RWPE1 (cell line): Measurements from ENCODE around the gene WDR5B.
A peak's percentile ranks its signal among the peaks of the same experiment; 100 is the strongest.
"Not testable (repeated sequence)": the region's sequence is repeated elsewhere in the genome, so short reads cannot be mapped to it uniquely, and the experiment has no call there.

Source experiments
- CTCF ChIA-PET: fragments of 350-600 bp; sonication (Branson Sonifier 250); formaldehyde crosslinking; extraction: SDS; loops from one replicate; lab custom pipeline; 2021; lab: Yijun Ruan, JAX
- POLR2A ChIA-PET: fragments of 400-600 bp; formaldehyde crosslinking; extraction: SDS; loops from one replicate; lab custom pipeline; 2020; ENCODE audit warnings: antibody characterized with exemption; ENCODE audit not compliant: low non-redundant PET; lab: Yijun Ruan, JAX
- DNase-seq: peaks from one replicate; pipeline ENCODE4 v3.0.0; 2012; ENCODE audit warnings: low spot score
- H3K27ac ChIP-seq: fragments of 450-650 bp; 2 replicates; pipeline ENCODE4 v1.5.1; 2017
- CTCF ChIP-seq: fragments of 450-650 bp; conservative IDR thresholded peaks from 2 replicates; pipeline ENCODE4 v1.5.1; 2017; ENCODE audit warnings: low read depth, mild to moderate bottlenecking

WDR5B gene

GRCh38 chr3:122366379-122366749, 49.5 kb downstream of the WDR5B start:
- H3K27ac ChIP-seq: no peak overlapping the region
- ChIA-PET CTCF (interaction anchor here (0.6 to 0.7 kb wide), 2 partner anchors 67 kb away, joined by 4 read pairs; no protein-coding TSS in a partner anchor), POLR2A (no interaction called here)
- DNase-seq: no peak
- TF ChIP-seq CTCF: no peak

GRCh38 chr3:122365582-122366378, 50.1 kb downstream of the WDR5B start:
- DNase-seq: peak; percentile 26
- POLR2A ChIA-PET, H3K27ac ChIP-seq: not testable (repeated sequence)
- CTCF ChIA-PET: interaction anchor here (0.6 to 0.7 kb wide), 3 partner anchors 26 to 67 kb away, joined by 4 to 5 read pairs (median 4); no protein-coding TSS in a partner anchor

GRCh38 chr3:122365073-122365472, 50.8 kb downstream of the WDR5B start:
- no peak for DNase-seq
- CTCF ChIA-PET: interaction anchor here (0.6 to 0.8 kb wide), 2 partner anchors 25 to 28 kb away, joined by 3 to 5 read pairs; no protein-coding TSS in a partner anchor
- no peak overlapping the region for H3K27ac ChIP-seq
- TF ChIP-seq CTCF: no peak
- POLR2A ChIA-PET: no interaction called here

GRCh38 chr3:122364490-122364889, 51.4 kb downstream of the WDR5B start:
- ChIA-PET POLR2A (no interaction called here), CTCF (interaction anchor here (0.8 to 1.1 kb wide), 2 partner anchors 28 to 58 kb away, joined by 3 read pairs; no protein-coding TSS in a partner anchor)
- H3K27ac ChIP-seq: no peak overlapping the region
- DNase-seq: no peak
- no peak for TF ChIP-seq CTCF
